HG03354 (cell line): ENCODE results near the gene LONRF2.
"Not testable (repeated sequence)": the region's sequence is repeated elsewhere in the genome, so short reads cannot be mapped to it uniquely, and the experiment has no call there.

Experiments
- ATAC-seq: cut with Tn5 transposase; IDR thresholded peaks from one replicate; pipeline ENCODE4 v1.9.1; 2021; ENCODE audit warnings: mild to moderate bottlenecking; ENCODE audit not compliant: unreplicated experiment, poor library complexity, severe bottlenecking

Gene LONRF2

DNA sequence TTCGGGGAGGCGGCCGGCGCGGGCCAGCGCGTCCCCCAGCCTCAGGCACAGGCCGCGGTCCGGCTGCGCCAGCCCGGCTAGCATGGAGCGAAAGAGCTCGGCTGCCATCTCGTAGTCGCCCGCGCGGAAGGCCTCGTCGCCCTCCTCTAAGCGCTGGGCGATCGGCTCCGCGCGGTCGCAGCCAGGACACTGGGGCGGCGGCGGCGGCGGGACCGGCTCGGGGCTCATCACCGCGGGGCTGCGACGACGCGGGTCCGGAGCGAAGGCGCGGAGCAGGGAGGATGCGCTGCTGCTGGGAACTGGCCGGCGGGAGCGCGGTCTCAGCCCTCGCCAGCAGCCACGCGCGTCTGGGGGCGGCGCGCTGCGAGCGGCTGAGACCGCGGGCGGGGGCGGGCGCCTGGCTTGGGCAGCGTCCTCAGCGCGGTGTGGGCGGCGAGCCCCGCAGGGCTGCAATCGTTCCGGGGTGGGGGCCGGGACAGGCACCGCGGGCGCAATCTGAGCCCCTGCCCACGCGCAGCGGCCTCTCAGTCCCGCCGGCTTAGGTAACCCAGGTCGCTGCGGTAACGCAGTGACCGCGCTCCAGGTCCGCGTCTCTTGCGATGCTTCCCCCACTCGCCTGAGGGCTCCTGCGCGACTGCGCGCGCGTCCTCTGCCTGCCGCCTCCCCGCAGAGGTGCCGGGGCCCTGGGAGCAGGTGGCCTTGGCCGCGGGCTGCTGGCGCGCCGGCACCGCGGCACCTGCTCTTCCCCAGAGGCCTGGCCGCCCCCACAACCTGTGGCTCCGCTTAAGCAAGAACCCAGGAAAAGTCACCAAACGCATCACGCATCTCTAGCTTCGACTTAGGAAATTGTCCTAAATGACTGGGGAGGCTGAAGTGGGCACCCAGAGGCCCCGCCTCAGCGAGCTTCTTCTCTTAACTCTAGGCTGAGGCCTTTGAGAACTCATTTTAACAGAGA lies at the start of gene LONRF2:
Gene LONRF2 (minus strand): TSS at position 636 of the 955 bp plus-strand sequence. CDS start 408 bp downstream, at position 228.
- ATAC-seq: no peak

DNA sequence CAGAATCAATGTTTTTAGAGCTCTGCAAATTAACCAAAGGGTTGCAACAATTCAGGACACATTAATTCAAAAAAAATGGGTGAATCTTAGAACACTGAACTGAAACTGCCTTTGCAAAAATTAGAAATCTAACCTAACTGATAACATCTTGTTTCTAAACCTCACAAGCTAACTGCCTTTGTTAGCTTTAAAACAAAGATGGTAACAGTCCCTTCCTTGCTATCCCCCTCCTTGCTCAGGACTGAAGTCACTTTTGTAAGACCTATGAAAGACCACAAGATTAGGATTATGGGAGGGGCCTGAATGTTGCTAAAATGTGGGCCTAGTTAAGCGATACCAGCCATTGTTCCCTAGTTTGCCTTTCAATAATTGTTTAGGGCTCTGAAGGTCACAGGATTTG lies 44.9 kb upstream of the LONRF2 start:
- ATAC-seq: no peak

DNA sequence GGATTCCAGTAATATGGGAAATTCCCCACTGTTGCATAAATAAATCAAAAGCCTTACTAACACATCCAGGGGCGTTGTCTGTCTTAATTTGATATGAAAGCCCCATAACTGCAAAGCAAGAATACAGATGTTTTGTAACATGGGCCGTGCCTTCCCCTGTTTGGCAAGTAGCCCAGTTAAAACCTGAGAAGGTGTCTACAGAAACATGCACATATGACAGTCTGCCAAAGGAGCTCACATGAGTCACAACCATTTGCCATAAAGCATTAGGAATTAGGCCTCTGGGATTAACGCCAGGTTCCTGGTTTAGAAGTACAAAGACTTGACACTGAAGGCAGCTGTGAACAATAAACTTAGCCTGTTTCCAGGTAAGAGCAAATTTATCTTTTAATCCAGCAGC lies 43.1 kb upstream of the LONRF2 start:
- no peak for ATAC-seq

DNA sequence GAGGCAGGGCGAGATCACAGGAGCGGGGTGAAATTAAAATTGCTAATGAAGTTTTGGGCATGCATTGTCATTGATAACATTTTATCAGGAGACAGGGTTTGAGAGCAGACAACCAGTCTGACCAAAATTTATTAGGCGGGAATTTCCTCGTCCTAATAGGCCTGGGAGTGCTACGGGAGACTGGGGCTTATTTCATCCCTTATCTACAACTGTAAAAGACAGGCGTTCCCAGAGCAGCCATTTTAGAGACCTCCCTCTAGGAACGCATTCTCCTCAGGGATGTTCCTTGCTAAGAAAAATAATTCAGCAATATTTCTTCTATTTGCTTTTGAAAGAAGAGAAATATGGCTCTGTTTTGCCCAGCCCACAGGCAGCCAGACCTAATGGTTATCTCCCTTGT lies 40.0 kb upstream of the LONRF2 start:
- ATAC-seq: not testable (repeated sequence)

DNA sequence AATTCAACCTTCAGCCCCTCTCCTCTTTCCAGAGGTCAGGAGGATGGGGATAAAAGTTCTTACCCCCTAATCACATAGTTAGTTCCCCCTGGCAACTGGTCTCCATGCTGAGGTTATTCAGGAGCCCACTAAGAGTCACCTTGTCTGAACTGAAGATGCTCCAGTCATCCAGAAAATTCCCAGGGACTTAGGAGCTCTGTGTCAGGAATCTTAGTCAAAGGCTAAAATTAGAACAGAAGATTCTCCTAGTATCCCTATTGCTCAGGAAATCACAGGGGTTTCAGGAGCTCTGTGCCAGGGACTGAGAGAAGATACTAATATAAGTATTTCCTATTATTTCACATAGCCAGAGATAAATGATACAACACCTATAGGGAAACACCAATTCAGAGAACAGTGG lies 37.3 kb upstream of the LONRF2 start:
- no peak for ATAC-seq

DNA sequence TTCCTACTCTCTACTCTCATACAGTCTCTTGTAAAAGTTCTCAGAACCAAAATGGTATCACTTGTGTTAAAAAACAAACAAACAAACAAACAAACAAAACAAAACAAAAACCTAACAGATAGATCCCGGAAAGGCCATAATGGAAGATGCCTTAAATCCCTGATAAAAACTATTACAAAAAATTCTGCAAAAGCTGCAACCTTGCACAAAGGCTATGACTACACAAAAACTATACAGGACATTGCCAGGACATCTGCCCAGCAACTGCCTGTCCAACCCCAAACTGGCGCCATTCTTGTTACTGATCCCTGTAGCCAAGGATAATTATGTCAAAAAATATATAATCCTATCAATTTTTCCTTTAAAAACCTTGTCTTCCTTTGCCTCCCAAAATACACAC lies 36.3 kb upstream of the LONRF2 start:
- no peak for ATAC-seq

DNA sequence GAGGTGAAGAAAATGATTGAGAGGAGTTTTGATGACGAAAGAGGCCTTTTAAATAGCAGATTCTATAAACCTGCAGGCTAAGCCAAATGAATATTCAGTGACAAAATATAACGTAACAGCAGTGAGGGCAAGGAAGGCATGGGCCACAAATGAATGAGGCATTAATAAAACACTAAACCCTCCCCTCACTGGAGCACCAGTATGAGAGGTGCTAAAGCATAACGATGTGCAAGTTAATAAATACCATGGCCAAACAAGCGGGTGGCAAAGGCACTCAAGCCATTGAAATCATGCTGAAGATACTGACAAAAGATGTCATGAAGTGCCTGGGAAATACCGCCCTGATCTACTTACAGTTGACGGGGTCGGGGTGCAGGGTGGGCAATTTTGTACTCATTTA lies 30.2 kb upstream of the LONRF2 start:
- ATAC-seq: no peak

DNA sequence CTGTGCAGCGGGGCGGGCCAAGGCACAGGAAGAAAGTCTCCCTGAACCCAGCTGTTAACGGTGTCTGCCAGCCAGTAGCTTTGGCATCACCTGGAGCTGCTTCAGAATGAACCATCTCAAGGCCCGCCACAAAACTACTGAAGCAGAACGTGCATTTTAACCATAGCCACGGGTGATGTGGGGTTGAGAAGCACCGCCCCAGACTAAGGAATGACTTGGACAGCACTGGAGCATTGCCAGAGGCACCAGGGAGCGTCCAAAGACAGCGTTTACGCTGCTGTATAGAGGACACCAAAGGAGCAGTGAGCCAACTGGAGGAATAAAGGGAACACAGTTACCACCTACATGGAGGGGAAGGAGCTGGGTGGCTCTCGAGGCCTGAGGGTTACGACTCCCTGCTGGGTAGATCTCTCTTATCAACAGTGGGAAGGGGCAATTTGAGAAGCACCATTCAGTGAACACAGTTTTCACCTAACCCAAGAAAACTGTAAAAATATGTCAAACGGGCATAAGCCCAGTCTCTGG lies 28.4 kb upstream of the LONRF2 start:
- no peak for ATAC-seq

DNA sequence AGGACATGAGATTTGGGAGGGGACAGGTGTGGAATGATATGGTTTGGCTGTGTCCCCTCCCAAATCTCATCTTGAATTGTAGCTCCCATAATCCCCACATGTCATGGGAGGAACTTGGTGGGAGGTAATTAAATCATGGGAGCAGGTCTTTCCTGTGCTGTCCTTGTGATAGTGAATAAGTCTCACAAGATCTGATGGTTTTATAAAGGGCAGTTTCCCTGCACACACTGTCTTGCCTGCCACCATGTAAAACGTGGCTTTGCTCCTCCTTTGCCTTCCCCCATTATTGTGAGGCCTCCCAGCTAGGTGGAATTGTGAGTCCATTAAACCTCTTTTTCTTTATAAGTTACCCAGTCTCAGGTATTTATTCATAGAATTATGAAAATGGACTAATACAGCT lies 22.8 kb upstream of the LONRF2 start:
- not testable (repeated sequence) for ATAC-seq

DNA sequence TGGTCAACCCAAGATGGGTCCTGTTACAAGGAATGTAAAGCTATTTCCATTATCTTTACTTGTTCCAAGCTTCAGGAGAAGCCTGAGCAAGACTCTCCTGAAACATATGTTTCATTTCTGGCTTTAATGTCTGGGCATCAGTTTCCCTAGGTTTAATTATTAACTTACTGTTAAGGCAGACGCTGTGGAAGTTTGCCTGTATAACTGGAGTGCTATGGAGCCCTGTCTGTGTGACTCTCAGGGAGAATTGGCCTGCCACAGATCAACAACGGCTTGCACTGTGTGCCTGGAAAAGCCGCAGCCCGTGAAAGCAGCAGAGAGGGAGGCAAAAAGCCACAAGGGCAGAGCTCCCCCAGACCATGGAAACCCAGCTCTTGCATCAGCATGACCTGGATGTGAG lies 22.1 kb upstream of the LONRF2 start:
- no peak for ATAC-seq

GRCh38 chr2:100342466-100342865 lies 20.2 kb upstream of the LONRF2 start:
- ATAC-seq: not testable (repeated sequence)

DNA sequence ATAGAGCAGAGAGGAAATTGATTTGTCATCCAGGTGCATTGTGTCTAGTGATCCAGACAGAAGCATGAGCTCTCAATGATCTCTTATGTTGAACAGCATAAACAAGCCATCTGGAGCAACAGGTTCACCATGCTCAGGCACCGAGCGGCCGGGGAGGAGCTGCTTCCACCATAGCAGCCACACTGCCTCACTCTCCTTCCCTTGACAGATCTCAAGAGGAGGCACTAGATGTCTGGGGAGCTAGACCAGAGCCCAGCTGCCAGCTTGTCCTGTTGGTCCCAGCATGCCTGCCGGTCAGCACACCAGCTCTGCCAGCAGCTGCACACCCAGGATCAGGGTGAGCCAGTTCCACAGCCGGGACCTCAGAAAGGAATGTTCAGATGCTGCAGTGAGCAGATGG lies 17.5 kb upstream of the LONRF2 start:
- no peak for ATAC-seq

GRCh38 chr2:100334929-100335328 lies 12.6 kb upstream of the LONRF2 start:
- ATAC-seq: no peak

- no peak for ATAC-seq
These were observed 5.4 kb upstream of the LONRF2 start for GRCh38 chr2:100327742-100328141.

- ATAC-seq: no peak
These were observed 979 bp downstream of the LONRF2 start for GRCh38 chr2:100321179-100321865.

DNA sequence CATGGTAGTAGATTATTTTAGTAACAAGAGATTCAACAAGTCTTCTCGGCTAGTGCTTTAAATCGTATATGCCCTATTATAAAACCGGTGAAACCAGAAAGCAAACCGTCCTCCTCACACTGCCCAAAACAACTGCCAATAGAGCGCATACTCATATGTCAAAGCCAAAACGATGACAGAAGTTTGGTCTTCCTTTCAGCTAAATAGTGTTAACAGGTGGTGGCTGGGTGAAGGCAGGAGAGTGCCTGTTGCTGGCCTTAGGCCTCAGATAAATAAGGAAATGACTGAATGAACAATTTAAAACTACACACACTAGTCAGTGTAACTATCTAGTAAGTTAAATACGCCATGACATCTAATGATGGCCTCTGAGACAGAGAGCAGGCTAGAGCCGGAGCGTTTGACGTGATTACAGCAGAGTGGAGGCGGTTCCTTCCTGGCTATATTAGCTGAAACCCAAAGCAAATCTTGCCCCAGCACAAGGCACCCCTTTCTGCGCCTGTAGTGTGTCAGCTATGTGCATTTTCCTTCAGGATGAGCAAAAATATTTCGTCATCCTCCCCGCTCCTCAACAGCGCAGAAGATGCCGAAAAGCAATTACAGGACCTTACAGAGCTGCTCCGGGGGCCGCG lies 1.6 kb downstream of the LONRF2 start:
- no peak for ATAC-seq

GRCh38 chr2:100317634-100318033 lies 4.7 kb downstream of the LONRF2 start:
- ATAC-seq: no peak

DNA sequence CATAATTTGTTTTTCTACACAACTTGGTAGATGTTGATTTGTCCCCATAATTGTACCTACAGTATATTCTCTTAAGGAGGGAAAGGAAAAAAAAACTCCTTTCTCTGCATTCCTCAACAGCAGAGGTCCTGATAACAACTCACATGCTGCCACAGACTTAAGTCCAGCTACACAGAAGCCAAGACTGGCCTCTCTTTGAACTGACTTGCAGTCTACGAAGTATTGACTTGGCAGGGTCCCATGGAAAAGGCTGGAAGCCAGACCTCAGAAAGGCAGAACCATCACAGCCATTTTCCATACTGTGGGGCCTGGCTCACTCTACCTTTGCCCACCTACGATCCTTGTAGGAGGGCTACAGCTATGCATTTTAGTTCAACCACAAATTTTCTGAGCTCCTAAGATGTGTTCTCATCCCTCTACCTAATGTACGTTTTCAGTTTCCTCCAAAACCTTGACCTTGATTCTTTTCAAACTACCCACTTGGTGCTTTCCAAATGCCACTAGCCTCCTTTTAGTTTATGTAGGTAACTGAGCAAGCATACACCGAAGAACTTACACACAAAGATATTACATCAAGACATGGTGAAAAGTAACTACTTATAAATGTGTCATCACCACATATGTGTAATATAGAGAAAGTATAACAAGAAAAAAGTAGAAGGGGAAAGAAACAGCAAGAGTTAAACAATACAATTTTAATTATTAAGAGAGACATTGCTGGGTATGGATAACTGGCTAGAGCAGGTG lies 12.2 kb downstream of the LONRF2 start:
- no peak for ATAC-seq

DNA sequence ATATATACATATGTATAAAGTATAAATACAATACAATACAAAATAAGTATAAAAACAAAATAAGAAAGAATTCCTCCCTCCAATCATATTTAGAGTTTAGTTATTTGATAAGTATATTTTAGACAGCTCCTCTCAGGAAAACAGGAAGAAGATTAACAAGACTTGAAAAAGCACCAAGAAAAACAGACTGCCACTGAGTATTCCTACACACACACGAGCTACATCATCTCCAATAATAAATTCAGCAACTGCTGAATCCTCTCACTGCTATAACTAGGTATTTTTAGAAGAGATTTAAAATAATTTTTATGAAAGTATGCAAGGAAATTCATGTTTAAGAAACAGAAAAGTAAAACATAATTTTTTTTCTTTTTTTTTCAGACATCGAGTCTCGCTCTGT lies 13.0 kb downstream of the LONRF2 start:
- ATAC-seq: no peak

DNA sequence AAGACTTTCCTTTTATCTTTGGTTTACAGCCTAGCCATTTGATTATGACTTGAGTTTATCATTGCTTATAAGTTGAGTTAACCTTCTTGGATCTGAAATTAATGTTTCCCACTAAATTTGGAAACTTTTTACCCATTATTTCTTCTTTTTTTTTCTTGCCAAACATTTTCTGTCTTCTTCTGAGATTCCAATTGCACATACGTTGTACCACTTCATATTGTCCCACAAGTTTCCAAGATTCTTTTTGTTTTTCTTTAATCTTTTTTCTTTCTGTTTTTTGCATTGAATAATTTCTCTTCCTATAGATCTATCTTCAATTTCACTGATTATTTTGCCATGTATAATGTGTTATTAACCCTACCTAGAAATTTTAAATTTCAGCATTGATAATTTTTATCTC lies 18.6 kb downstream of the LONRF2 start:
- ATAC-seq: no peak
